ENCODE data around the gene ABCC11.

ABCC11 gene

DNA sequence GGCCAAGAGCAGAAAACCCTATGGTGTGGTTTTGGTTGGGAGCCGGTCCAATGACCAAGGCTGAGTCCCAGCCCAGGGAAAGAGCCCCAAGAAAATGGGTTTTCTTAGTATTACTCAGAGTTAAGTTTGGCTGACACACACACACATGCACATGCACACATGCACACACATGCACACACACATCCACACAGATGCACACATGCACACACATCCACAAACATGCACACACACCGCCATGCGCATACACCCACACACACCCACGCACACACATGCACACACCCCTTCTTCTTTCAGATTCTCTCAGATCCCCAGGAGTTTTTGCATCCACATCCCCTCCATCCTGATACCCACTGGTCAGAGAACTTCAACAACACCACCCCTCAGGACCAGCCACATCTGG lies 100.6 kb downstream of the ABCC11 start:
- POLR2A ChIA-PET: no interaction called here
- CTCF ChIA-PET: interaction anchor here (3.3 kb wide), 1 partner anchor 10 kb away, joined by 14 read pairs; no protein-coding TSS in a partner anchor
- DNase-seq (ENCODE audit: extremely low spot score): no peak
- no peak for TF ChIP-seq CTCF (IDR thresholded peaks at IDR 0.05; ENCODE audit: control extremely low read depth, extremely low read depth, low read depth, missing control alignments)

GRCh38 chr16:48146131-48146530 lies 101.2 kb downstream of the ABCC11 start:
- DNase-seq (ENCODE audit: extremely low spot score): no peak
- CTCF ChIA-PET: interaction anchor here (1.0 to 3.3 kb wide), 4 partner anchors 11 to 1005 kb away, joined by 3 to 14 read pairs (median 5); no protein-coding TSS in a partner anchor
- TF ChIP-seq CTCF (IDR thresholded peaks at IDR 0.05; ENCODE audit: control extremely low read depth, extremely low read depth, low read depth, missing control alignments): no peak
- POLR2A ChIA-PET: no interaction called here

- ChIA-PET CTCF (interaction anchor here (3.3 kb wide), 1 partner anchor 13 kb away, joined by 14 read pairs; no protein-coding TSS in a partner anchor), POLR2A (no interaction called here)
- TF ChIP-seq CTCF (IDR thresholded peaks at IDR 0.05; ENCODE audit: control extremely low read depth, extremely low read depth, low read depth, missing control alignments): no peak
- DNase-seq (ENCODE audit: extremely low spot score): no peak
These were observed 103.4 kb downstream of the ABCC11 start for GRCh38 chr16:48143812-48144368.

- POLR2A ChIA-PET: no interaction called here
- TF ChIP-seq CTCF (IDR thresholded peaks at IDR 0.05; ENCODE audit: control extremely low read depth, extremely low read depth, low read depth, missing control alignments): no peak
- CTCF ChIA-PET: interaction anchor here (1.1 to 1.3 kb wide), 2 partner anchors 16 to 18 kb away, joined by 4 read pairs; no protein-coding TSS in a partner anchor
- no peak for DNase-seq (ENCODE audit: extremely low spot score)
These were observed 106.5 kb downstream of the ABCC11 start for GRCh38 chr16:48140821-48141220.

DNA sequence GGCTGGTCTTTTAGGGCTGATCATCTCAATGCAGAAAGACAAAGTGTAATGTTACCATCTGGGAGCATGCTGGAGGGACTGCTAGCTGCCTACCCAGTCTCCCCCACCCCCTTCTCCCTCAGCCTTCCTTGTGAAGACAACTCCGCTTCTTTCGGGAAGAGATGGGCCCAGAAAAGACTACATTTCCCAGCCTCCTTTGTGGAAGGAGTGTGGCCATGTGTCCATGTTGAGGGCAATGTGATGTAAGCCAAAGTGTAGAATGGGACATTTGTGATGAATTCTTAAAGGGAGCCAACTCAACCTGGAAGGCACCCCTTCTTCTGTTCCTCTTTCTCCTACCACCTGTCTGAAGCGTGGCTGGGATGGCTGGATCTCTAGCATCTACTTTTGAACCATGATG lies 107.8 kb downstream of the ABCC11 start:
- no peak for DNase-seq (ENCODE audit: extremely low spot score)
- CTCF ChIA-PET: interaction anchor here (1.1 to 1.3 kb wide), 2 partner anchors 85 to 994 kb away, joined by 3 read pairs; no protein-coding TSS in a partner anchor
- POLR2A ChIA-PET: no interaction called here
- TF ChIP-seq CTCF (IDR thresholded peaks at IDR 0.05; ENCODE audit: control extremely low read depth, extremely low read depth, low read depth, missing control alignments): no peak

DNA sequence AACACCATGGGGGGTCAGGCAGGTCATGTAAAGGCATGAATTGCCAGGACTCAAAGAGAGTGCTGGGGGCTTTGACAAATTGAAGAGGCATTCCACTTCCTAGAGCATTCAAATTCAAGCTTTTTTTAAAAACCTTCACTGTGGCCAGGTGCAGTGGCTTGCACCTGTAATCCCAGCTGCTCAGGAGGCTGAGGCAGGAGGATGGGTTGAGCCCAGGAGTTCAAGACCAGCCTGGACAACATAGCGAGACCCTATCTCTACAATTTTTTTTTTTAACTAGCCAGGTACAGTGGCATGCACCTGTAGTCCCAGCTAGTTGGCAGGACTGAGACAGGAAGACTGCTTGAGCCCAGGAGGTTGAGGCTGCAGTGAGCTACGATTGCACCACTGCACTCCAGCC lies 108.8 kb downstream of the ABCC11 start:
- DNase-seq (ENCODE audit: extremely low spot score): no peak
- CTCF ChIA-PET: interaction anchor here (1.0 to 1.7 kb wide), 4 partner anchors 26 to 84 kb away, joined by 3 to 4 read pairs (median 3); no protein-coding TSS in a partner anchor
- TF ChIP-seq CTCF (IDR thresholded peaks at IDR 0.05; ENCODE audit: control extremely low read depth, extremely low read depth, low read depth, missing control alignments): no peak
- POLR2A ChIA-PET: no interaction called here
